Measurements from ENCODE around the gene HOMER2.

DNA sequence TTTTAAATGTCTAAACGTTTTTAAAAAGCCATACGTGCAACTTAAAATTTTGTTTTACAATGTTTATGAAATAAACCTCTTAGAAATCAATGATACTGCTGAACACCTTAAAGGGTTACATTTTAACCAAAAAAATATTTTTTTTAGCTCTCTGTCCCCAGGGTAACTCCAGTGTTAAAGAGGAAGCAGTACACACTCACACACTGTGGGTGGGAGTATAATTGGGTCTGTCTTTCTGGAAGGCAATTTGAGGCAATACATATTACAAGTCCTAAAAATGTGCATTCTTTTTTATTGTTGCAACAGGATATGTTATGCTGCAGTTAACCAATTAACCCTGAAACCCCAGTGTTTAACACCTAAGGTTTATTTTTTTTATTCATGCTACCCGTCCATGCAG is 109.0 kb downstream of the HOMER2 start:
- no peak for TF ChIP-seq GATA2 (IDR thresholded peaks at IDR 0.05; ENCODE audit: low read depth, low read length)
- TF ChIP-seq GATA3 (IDR thresholded peaks at IDR 0.05; ENCODE audit: low read depth, low read length) = no peak
